K562 (cell line): ENCODE measurements around the gene IL12A. TPM values are rescaled to one million over a fixed set of nuclear protein-coding genes. Genes with fewer than 3 reads are reported as not detected.

Experiments used
- ATAC-seq: fragments of 200-7000 bp; cut with Tn5 transposase; 3 replicates; pipeline ENCODE4 v1.9.1; 2020; ENCODE audit warnings: moderate library complexity
- BruUV-seq: library from RNA; stranded (reverse); fragments of 400-500 nt; replicated peaks from 2 replicates; lab custom pipeline; 2021; lab: Mats Ljungman, UMichigan
- CTCF ChIA-PET: fragments of 300-600 bp; formaldehyde crosslinking; extraction: SDS; loops from one replicate; lab custom pipeline; 2021; ENCODE audit warnings: low intra/inter-chr PET ratio; lab: Yijun Ruan, JAX
- POLR2A ChIA-PET: fragments of 300-600, 350-650 bp; sonication (Branson Sonifier 250); formaldehyde crosslinking; extraction: SDS; loops from one replicate; lab custom pipeline; 2021; ENCODE audit warnings: antibody characterized with exemption, inconsistent platforms; lab: Yijun Ruan, JAX
- DNase-seq, 4 experiments: peaks; one replicate each; pipeline versions ENCODE4 v3.0.0 to v3.0.0-alpha.2; 2011 to 2018; ENCODE audit warnings: low spot score in 3 of 4, mixed read lengths in 3 of 4; ENCODE audit errors: extremely low read depth in 1 of 4
- FAIRE-seq: peaks from 2 replicates; lab custom pipeline; 2011; peaks lifted over from hg19 to GRCh38; lab: Jason Lieb, UNC
- H2AFZ ChIP-seq: 2 replicates; pipeline ENCODE4 v1.6.0; 2011; ENCODE audit warnings: low read depth, low read length, control low read depth, inconsistent platforms
- H3K27ac ChIP-seq: fragments of 200-600 bp; 3 replicates; pipeline ENCODE4 v1.8.0; 2011; ENCODE audit warnings: low read depth, mild to moderate bottlenecking, control low read depth, inconsistent platforms, low read length, moderate library complexity, mixed read lengths; ENCODE audit errors: extremely low read depth
- H3K27me3 ChIP-seq, 2 experiments: fragments of 300-600 bp in 1 of 2; 2 replicates in 1 of 2; 3 replicates in 1 of 2; pipeline versions ENCODE4 v1.6.0 to v1.8.0; 2011; ENCODE audit warnings: inconsistent platforms in 2 of 2, low read length in 2 of 2, mild to moderate bottlenecking in 1 of 2, mixed read lengths in 1 of 2, moderate library complexity in 1 of 2; ENCODE audit not compliant: control insufficient read depth in 2 of 2, insufficient read depth in 2 of 2
- H3K36me3 ChIP-seq: fragments of 300-600 bp; 3 replicates; pipeline ENCODE4 v1.8.0; 2011; ENCODE audit warnings: mild to moderate bottlenecking, low read length, inconsistent platforms; ENCODE audit not compliant: control insufficient read depth, insufficient read depth
- H3K4me1 ChIP-seq, 2 experiments: fragments of 200-600 bp in 1 of 2; replicated peaks in 1 of 2; 2 replicates in 1 of 2; 3 replicates in 1 of 2; pipeline versions ENCODE4 v1.5.1 to v1.8.0; 2011; ENCODE audit warnings: inconsistent platforms in 2 of 2, low read length in 2 of 2, mild to moderate bottlenecking in 1 of 2, mixed read lengths in 1 of 2, moderate library complexity in 1 of 2; ENCODE audit not compliant: control insufficient read depth in 2 of 2, insufficient read depth in 2 of 2
- H3K4me2 ChIP-seq: 2 replicates; pipeline ENCODE4 v1.6.1; 2011; ENCODE audit warnings: low read length, control low read depth, inconsistent platforms, mixed read lengths; ENCODE audit not compliant: insufficient read depth
- H3K4me3 ChIP-seq: fragments of 200-600 bp; sonication (generic), shearing (Covaris generic); 2 replicates; pipeline ENCODE4 v1.5.1; 2016; ENCODE audit warnings: control low read depth, inconsistent platforms
- H3K79me2 ChIP-seq: fragments of 200-600 bp; 3 replicates; pipeline ENCODE4 v1.8.0; 2011; ENCODE audit warnings: low read length, inconsistent platforms; ENCODE audit not compliant: control insufficient read depth, insufficient read depth
- H3K9ac ChIP-seq, 2 experiments: 2 replicates each; pipeline versions ENCODE4 v1.6.0 to v1.6.1; 2011; ENCODE audit warnings: low read depth in 2 of 2, low read length in 2 of 2, control low read depth in 1 of 2, inconsistent platforms in 1 of 2, mild to moderate bottlenecking in 1 of 2, mixed read lengths in 1 of 2; ENCODE audit not compliant: insufficient read depth in 1 of 2
- H3K9me1 ChIP-seq: one replicate; pipeline ENCODE4 v1.6.0; 2011; ENCODE audit warnings: inconsistent platforms, mild to moderate bottlenecking, low read length, moderate library complexity; ENCODE audit not compliant: control insufficient read depth, insufficient read depth
- H3K9me3 ChIP-seq: replicated peaks from 2 replicates; pipeline ENCODE4 v1.5.1; 2011; ENCODE audit warnings: low read depth, low read length, inconsistent platforms; ENCODE audit not compliant: control insufficient read depth, insufficient read depth
- H4K20me1 ChIP-seq: replicated peaks from 2 replicates; pipeline ENCODE4 v1.6.1; 2011; ENCODE audit warnings: low read length, inconsistent platforms, mixed read lengths; ENCODE audit not compliant: control insufficient read depth, insufficient read depth
- ATF7 ChIP-seq: fragments of 450-650 bp; IDR thresholded peaks from 2 replicates; pipeline ENCODE4 v1.7.1; 2014; ENCODE audit warnings: mild to moderate bottlenecking, moderate library complexity
- EHMT2 ChIP-seq: fragments of 450-650 bp; IDR thresholded peaks from 2 replicates; pipeline ENCODE4 v1.6.1; 2018; ENCODE audit warnings: antibody characterized with exemption
- EWSR1 ChIP-seq: fragments of 450-650 bp; IDR thresholded peaks from 2 replicates; pipeline ENCODE4 v1.6.1; 2018; ENCODE audit warnings: borderline replicate concordance, mild to moderate bottlenecking, low read depth, moderate library complexity; ENCODE audit not compliant: partially characterized antibody
- GATAD2A ChIP-seq: fragments of 450-650 bp; IDR thresholded peaks from 2 replicates; pipeline ENCODE4 v1.6.1; 2017
- HMGN3 ChIP-seq: IDR thresholded peaks from 2 replicates; pipeline ENCODE4 v1.6.1; 2011; ENCODE audit warnings: borderline replicate concordance, low read depth, mild to moderate bottlenecking, mixed read lengths, low read length; ENCODE audit not compliant: insufficient read length; ENCODE audit errors: extremely low read depth
- MTA1 ChIP-seq: fragments of 450-650 bp; IDR thresholded peaks from 2 replicates; pipeline ENCODE4 v1.6.1; 2017; ENCODE audit warnings: borderline replicate concordance
- POLR2B ChIP-seq: fragments of 450-650 bp; IDR thresholded peaks from 2 replicates; pipeline ENCODE4 v1.6.1; 2018; ENCODE audit warnings: low read depth; ENCODE audit not compliant: partially characterized antibody
- RAD51 ChIP-seq: fragments of 450-650 bp; IDR thresholded peaks from 2 replicates; pipeline ENCODE4 v1.7.1; 2016; ENCODE audit warnings: low read depth, mild to moderate bottlenecking, borderline replicate concordance
- RNF2 ChIP-seq: sonication (generic); IDR thresholded peaks from 2 replicates; pipeline ENCODE4 v1.6.1; 2016
- SMAD3 ChIP-seq: fragments of 450-650 bp; formaldehyde crosslinking; conservative IDR thresholded peaks from 2 replicates; pipeline ENCODE4 v1.4.0; 2020; ENCODE audit warnings: mild to moderate bottlenecking
- SMARCE1 ChIP-seq: fragments of 450-650 bp; IDR thresholded peaks from 2 replicates; pipeline ENCODE4 v1.7.1; 2016; ENCODE audit warnings: mild to moderate bottlenecking
- SNIP1 ChIP-seq: fragments of 450-650 bp; IDR thresholded peaks from 2 replicates; pipeline ENCODE4 v1.7.1; 2017; ENCODE audit warnings: low read depth, mild to moderate bottlenecking
- SUPT5H ChIP-seq: fragments of 450-650 bp; IDR thresholded peaks from 2 replicates; pipeline ENCODE4 v1.6.1; 2016
- WHSC1 ChIP-seq: IDR thresholded peaks from one replicate; pipeline ENCODE4 v1.6.1; 2012; ENCODE audit warnings: low read length, control low read depth, inconsistent platforms
- ZEB2 ChIP-seq: fragments of 450-650 bp; IDR thresholded peaks from 2 replicates; pipeline ENCODE4 v1.6.1; 2016
- ZNF282 ChIP-seq: sonication (generic); formaldehyde crosslinking; IDR thresholded peaks from 2 replicates; pipeline ENCODE4 v1.8.1; 2023; ENCODE audit warnings: missing genetic modification reagents
- ZNF41 ChIP-seq: fragments of 250-450 bp; sonication (Bioruptor Pico); conservative IDR thresholded peaks from 2 replicates; pipeline ENCODE4 v1.4.0; 2020; ENCODE audit warnings: mild to moderate bottlenecking
- WGBS: fragments of 100-300 bp; shearing (Covaris generic); methylation state at CpG from one replicate; pipeline ENCODE4 v1.1.6; 2016; ENCODE audit warnings: low coverage, mixed read lengths; ENCODE audit not compliant: insufficient coverage; ENCODE audit errors: missing lambda C conversion rate; 5-methylcytosine and 5-hydroxymethylcytosine counted together
- in situ Hi-C: fragments of 300-500 bp; cut with MboI; formaldehyde crosslinking; loops from 4 replicates; pipeline ENCODE4 v1.15.0; 2018; ENCODE audit warnings: inconsistent platforms, mixed read lengths
- intact Hi-C: fragments of 100-400 bp; cut with micrococcal nuclease; formaldehyde crosslinking; loops from 2 replicates; pipeline ENCODE4 v1.14.2; 2022
- polyA plus RNA-seq, 8 experiments: library from polyadenylated mRNA; depleted of rRNA in 4 of 8; stranded (reverse) in 5 of 8; unstranded in 3 of 8; fragments of >200 nt; fragmentation: Nextera tagmentation in 2 of 8; fragmentation: Illumina TruSeq in 1 of 8; extraction: Ambion mirVana in 2 of 8; extraction: Trizol in 1 of 8; gene quantifications; 2 replicates each; pipeline versions ENCODE4 v1.2.1 to v1.2.3, GENCODE V29; 2011 to 2014; ENCODE audit warnings: inconsistent platforms in 1 of 8, missing spikeins in 1 of 8
- total RNA-seq, 7 experiments: library from RNA; depleted of rRNA in 6 of 7; stranded (reverse); fragments of >200 nt in 6 of 7; fragmentation: Illumina TruSeq in 2 of 7; extraction: Trizol in 2 of 7; gene quantifications; 2 replicates each; pipeline versions ENCODE4 v1.2.1 to v1.2.3, GENCODE V29; 2011 to 2021; ENCODE audit warnings: low replicate concordance in 1 of 7
- TF ChIP-seq, protein P1 (sequence below): fragments of 200-400 bp; formaldehyde crosslinking; IDR thresholded peaks from 2 replicates; pipeline ENCODE4 v1.6.1; 2017; ENCODE audit warnings: mild to moderate bottlenecking, low read depth, low read length, moderate library complexity
- TF ChIP-seq, protein P2 (sequence below), 2 experiments: fragments of 450-650 bp; IDR thresholded peaks; 2 replicates each; pipeline ENCODE4 v1.6.1; 2018; ENCODE audit warnings: mild to moderate bottlenecking in 2 of 2, low read depth in 1 of 2; ENCODE audit not compliant: partially characterized antibody in 2 of 2

The IL12A gene
- total and polyA plus RNA-seq, 9 of the 15 experiments (the other 6 are each of a cell fraction or from before 2014, with no cell fraction given), result not detected

DNA sequence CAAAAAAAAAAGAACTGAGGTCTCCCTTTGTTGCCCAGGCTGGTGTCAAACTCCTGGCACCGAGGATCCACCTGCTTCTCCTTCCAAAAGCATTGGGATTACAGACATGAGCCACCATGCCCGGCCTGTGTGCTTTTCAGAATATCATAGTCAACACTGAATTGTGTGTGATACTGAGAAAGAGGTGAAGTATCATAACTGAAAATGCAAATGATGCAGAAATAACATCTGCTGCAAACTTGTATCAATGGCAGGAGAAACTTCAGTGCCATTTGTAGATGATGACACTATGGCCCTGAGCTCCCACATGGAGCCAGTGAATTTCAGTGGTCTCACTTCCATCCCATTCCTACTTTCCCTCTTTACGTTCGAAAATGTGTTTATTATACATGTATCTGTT, 21.9 kb downstream of the IL12A start:
- Histone ChIP-seq H3K79me2 (no peaks in the 10 kb centered on the region), H2AFZ (no peak overlapping the region), H3K4me3 (no peak overlapping the region), H3K36me3 (no peaks in the 10 kb centered on the region), H3K9me3 (no peaks in the 10 kb centered on the region), H4K20me1 (no peaks in the 10 kb centered on the region), H3K27ac (no peak overlapping the region), H3K9me1 (no peaks in the 10 kb centered on the region), H3K4me2 (no peak overlapping the region), H3K9ac (no peak overlapping the region), H3K27me3 (no peaks in the 10 kb centered on the region), H3K4me1 (no peaks in the 10 kb centered on the region)
- 3% methylated on average over 4 of the region's 4 CpGs for WGBS
- DNase-seq, result no peak
- no peak for FAIRE-seq
- CTCF ChIA-PET, result no interaction called here
- POLR2A ChIA-PET, result interaction anchor here (0.6 kb wide), 1 partner anchor 42 kb away, joined by 3 read pairs; no protein-coding TSS in a partner anchor
- BruUV-seq, result no TSS peak
- no peak for ATAC-seq
- TF ChIP-seq RNF2 (no peak), ZEB2 (no peak), SUPT5H (no peak), SNIP1 (no peak), EWSR1 (no peak), HMGN3 (no peak), ZNF282 (no peak), RAD51 (no peak), MTA1 (no peak), SMARCE1 (no peak), ZNF41 (CRISPR knock-in tag) (no peak), ATF7 (no peak), POLR2B (no peak), WHSC1 (no peak), GATAD2A (no peak), SMAD3 (CRISPR knock-in tag) (no peak), EHMT2 (no peak)
- TF ChIP-seq, protein P1, sequence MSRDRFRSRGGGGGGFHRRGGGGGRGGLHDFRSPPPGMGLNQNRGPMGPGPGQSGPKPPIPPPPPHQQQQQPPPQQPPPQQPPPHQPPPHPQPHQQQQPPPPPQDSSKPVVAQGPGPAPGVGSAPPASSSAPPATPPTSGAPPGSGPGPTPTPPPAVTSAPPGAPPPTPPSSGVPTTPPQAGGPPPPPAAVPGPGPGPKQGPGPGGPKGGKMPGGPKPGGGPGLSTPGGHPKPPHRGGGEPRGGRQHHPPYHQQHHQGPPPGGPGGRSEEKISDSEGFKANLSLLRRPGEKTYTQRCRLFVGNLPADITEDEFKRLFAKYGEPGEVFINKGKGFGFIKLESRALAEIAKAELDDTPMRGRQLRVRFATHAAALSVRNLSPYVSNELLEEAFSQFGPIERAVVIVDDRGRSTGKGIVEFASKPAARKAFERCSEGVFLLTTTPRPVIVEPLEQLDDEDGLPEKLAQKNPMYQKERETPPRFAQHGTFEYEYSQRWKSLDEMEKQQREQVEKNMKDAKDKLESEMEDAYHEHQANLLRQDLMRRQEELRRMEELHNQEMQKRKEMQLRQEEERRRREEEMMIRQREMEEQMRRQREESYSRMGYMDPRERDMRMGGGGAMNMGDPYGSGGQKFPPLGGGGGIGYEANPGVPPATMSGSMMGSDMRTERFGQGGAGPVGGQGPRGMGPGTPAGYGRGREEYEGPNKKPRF, result no peak
- TF ChIP-seq, protein P2, sequence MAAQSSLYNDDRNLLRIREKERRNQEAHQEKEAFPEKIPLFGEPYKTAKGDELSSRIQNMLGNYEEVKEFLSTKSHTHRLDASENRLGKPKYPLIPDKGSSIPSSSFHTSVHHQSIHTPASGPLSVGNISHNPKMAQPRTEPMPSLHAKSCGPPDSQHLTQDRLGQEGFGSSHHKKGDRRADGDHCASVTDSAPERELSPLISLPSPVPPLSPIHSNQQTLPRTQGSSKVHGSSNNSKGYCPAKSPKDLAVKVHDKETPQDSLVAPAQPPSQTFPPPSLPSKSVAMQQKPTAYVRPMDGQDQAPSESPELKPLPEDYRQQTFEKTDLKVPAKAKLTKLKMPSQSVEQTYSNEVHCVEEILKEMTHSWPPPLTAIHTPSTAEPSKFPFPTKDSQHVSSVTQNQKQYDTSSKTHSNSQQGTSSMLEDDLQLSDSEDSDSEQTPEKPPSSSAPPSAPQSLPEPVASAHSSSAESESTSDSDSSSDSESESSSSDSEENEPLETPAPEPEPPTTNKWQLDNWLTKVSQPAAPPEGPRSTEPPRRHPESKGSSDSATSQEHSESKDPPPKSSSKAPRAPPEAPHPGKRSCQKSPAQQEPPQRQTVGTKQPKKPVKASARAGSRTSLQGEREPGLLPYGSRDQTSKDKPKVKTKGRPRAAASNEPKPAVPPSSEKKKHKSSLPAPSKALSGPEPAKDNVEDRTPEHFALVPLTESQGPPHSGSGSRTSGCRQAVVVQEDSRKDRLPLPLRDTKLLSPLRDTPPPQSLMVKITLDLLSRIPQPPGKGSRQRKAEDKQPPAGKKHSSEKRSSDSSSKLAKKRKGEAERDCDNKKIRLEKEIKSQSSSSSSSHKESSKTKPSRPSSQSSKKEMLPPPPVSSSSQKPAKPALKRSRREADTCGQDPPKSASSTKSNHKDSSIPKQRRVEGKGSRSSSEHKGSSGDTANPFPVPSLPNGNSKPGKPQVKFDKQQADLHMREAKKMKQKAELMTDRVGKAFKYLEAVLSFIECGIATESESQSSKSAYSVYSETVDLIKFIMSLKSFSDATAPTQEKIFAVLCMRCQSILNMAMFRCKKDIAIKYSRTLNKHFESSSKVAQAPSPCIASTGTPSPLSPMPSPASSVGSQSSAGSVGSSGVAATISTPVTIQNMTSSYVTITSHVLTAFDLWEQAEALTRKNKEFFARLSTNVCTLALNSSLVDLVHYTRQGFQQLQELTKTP (IDR thresholded peaks at IDR 0.05; ENCODE audit: low read depth in 1 of 2, partially characterized antibody in 2 of 2), result no peak
- intact Hi-C loops (no loop called here), in situ Hi-C loops (no loop called here)
